ENCODE data around the gene MED27.

The MED27 gene

GRCh38 chr9:131854896-131855613 lies 224.6 kb downstream of the MED27 start:
- no peak for DNase-seq (ENCODE audit: low read depth, low spot score)

DNA sequence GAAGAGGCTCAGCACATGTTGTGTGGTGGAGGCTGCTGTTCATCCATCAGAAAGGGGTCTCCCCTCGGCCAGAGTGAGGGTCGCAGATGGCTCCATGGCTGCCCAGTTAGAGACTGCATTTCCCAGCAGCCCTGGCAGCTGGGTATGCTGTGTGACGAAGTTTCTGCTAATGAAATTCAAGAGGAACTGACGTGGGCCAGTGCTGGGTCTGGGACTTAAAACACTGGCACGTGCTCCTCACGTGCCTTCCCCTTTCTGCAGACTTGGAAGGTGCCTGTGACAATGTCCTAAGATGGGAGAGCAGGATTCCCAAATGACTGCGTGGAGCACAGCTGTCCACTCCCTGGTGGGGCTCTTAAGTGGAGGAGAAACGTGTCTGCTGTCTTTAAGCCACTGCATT lies 225.3 kb downstream of the MED27 start:
- no peak for DNase-seq (ENCODE audit: low read depth, low spot score)

DNA sequence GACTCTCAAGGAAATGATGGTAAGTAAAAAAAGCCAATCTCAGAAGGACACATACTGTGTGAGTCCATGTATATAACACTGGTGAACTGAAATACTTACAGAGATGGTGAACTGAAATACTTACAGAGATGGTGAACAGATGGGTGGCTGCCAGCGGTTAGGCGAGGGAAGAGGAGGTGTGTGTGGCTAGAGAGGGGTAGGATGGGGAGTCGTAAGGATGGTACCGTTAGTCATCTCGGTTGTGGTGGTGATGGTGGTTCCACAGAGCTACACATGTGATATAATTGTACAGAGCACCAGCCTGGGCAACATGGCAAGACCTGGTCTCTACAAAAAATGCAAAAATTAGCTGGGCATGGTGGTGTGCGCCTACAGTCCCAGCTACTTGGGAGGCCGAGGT lies 226.2 kb downstream of the MED27 start:
- no peak for DNase-seq (ENCODE audit: low read depth, low spot score)

DNA sequence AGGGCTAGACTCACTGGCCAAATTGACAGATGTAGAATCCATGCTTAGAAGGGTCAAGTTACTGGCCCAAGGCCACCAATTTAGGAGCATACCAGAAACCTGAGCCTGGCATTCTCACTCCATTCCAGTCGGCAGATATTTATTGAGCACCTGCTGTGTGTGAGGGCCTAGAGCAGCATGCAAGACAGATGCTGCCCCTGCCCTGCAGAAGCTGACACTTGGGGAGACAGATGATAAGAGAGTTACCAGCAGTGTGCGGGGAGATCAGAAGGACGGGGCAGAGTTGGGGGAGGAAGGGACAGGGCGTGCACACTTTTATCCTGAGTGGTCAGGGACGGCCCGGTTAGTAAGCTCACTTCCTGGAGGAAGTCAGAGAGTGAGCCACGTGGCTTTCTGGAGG lies 228.3 kb downstream of the MED27 start:
- DNase-seq (ENCODE audit: low read depth, low spot score): no peak

DNA sequence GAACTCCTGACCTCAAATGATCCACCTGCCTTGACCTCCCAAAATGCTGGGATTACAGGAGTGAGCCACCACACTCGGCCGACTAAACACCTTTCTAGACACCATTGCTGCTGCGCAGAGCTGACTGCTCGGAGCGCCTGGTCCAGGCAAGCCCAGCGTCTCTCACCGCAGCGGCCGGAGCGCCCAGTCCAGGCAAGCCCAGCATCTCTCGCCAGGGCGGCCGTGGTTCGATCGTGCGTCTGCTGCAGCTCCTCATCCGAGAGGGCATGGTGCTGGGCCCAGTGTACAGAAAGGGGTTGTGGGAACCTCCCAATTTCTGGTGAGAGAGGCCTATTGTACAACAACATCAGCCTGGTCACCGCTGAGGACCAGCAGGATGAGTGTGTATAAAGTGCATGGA lies 230.3 kb downstream of the MED27 start:
- no peak for DNase-seq (ENCODE audit: low read depth, low spot score)

- DNase-seq (ENCODE audit: low read depth, low spot score): no peak
Observed at GRCh38 chr9:131848570-131849160, 231.0 kb downstream of the MED27 start.

GRCh38 chr9:131847665-131848354 lies 231.9 kb downstream of the MED27 start:
- no peak for DNase-seq (ENCODE audit: low read depth, low spot score)

DNA sequence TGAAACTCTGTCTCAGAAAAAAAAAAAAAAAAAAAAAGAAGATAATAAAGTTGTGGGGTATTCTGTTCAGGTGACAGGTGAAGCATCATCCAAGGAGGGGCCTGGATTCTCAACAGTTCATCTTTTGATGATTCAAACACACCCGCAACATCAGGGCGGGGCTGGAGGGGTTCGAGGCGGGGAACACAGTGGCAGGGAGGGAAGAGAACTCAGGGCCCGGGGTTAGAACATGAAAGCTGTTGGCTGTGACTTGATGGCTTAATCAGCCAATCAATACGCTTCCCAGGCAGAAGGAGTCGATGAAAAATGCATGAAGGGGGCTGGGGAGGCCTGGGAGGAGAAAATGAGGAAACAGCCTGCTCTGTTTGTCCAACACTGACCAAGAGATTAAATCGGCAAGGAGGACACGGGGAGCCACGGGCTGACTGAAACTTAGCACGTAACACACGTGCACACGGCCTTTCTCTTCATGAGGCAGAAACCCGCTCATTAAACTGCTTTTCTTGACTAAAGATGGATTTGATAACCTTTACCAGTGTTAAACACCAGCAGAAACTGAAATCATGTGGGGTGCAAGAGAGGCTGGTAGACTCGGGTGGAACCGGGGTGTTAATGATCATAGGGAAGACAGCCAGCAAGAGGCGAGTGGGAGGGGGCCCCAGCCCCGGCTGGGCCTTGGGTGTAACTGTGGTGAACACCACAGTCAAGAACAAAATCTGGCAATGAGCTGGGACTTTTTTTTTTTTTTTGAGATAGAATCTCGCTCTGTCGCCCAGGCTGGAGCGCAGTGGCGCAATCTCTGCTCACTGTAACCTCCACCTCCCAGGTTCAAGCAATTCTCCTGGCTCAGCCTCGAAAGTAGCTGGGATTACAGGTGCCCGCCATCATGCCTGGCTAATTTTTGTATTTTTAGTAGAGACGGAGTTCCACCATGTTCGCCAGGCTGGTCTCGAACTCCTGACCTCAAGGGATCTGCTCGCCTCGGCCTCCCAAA lies 234.1 kb downstream of the MED27 start:
- DNase-seq (ENCODE audit: low read depth, low spot score): no peak

- no peak for DNase-seq (ENCODE audit: low read depth, low spot score)
Observed at GRCh38 chr9:131844745-131845118, 234.9 kb downstream of the MED27 start.

DNA sequence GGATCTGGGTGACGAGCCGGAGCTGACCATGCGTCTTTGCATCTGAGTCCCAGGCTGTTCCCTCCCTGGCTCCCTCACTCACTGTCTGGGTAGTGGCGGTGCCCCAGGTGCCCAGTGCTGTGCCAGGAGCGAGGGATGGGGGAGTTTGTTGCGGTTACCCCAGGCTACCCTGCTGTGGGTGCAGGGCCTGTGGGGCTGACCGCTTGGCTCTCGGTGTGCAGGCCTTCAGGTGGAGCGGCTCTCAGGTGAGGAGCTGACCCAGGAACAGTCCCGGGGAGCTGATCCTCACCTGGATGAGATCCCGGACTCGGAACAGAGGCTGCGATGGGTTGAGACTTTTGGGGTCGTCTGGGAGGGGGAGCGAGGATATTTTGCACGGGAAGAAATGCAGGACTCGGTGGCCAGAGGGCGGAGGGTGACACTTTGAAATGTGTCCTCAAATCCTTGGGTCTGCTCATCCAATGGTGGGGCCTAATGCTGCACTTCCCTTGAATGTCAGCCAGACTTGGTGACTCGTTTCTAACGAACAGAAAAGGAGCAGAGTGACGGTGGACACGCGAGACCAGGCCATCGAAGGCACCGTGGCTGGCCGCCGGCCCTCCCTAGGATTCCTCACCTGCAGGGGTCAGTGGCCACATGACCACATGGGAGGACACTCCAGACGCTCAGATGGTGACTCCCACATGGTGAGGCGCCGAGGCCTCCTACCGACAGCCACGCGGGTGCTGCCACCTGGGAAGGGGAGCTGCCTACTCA lies 235.5 kb downstream of the MED27 start:
- DNase-seq (ENCODE audit: low read depth, low spot score): no peak

- no peak for DNase-seq (ENCODE audit: low read depth, low spot score)
Observed at GRCh38 chr9:131841765-131842318, 237.8 kb downstream of the MED27 start.

GRCh38 chr9:131840751-131841702 lies 238.6 kb downstream of the MED27 start:
- DNase-seq (ENCODE audit: low read depth, low spot score): no peak

DNA sequence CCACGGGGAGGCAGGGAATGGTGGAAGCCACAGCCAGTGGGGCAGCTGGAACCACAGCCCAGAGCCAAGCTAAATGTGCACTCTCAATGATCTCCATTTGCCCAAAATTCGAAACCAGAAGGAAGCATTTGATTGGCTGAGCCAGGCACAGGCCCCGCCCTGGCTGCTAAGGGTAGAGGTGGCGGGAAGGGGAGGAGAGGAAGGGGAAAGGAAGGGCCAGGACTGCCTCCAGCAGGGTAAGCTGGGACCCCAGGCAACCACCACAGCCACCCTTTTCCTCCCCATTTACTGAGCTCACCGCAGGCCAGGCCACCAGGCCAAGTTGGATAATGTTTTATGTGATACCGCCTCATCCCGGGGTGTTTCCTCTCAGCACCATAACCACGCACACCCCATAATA lies 239.4 kb downstream of the MED27 start:
- no peak for DNase-seq (ENCODE audit: low read depth, low spot score)

- DNase-seq (ENCODE audit: low read depth, low spot score): peak; percentile 59
Observed at GRCh38 chr9:131839281-131840084, 240.2 kb downstream of the MED27 start.

DNA sequence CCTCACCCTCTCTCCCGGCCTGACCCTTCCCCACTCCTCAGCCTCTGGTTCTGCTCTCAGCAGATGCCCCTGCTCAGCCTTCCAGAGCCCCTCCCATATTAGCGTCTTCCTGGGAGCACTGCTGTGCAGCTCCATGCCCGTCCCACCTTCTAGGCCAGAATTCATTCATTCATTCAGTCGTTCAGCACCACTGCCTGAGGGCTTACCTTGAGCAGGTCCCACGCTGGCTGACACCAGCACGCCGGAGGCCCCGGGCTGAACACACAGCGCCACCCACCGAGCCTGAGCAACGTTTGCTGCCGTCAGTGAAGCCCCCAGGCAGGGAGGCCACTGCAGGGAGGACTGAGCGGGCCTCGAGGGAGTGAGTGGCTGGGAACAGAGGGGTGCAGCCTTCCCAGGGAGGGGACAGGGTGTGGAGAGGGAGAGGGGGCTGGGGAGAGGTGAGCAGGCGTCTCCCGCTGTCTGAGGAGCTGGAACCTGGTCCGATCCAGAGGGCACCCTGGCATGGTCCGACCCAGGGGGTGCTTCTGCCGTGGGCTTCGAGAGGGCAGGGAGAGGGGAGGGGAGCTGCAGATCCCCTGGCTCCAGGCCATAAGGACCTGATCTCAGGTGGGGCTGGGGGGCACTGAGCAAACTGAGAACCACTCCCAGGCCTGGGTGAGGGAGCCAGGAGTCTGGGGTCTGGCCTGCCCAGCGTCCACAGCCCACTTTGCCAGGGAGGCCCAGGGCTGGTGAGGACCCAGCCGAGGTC lies 241.0 kb downstream of the MED27 start:
- DNase-seq (ENCODE audit: low read depth, low spot score): no peak

DNA sequence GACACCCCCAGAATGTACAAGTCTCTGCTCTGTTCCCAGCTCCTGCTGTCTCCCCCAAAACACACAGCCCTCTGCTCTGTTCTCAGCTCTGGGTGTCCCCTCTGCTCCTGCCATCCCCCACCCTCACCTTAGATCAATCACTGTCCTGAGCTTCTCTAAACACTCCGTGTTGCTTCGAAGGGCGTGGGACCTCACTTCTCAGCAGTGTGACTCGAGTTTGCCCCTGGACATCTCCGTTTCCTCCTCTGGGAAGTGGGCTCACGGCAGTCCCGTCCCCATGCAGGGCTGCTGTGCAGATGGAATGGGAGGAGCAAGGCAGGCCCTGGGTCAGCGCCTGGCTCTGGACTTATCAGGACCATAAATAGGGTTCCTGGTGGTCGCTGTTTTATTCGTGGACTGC lies 241.8 kb downstream of the MED27 start:
- DNase-seq (ENCODE audit: low read depth, low spot score): no peak

GRCh38 chr9:131837316-131837715 lies 242.4 kb downstream of the MED27 start:
- DNase-seq (ENCODE audit: low read depth, low spot score): no peak

Measured in astrocyte of the hippocampus (primary cell).